Retinal pigment epithelial cell (primary cell): Measurements from ENCODE around the gene KAT8.
"Not testable (repeated sequence)": the region's sequence is repeated elsewhere in the genome, so short reads cannot be mapped to it uniquely, and the experiment has no call there.

Experiments used
- DNase-seq: peaks from one replicate; pipeline ENCODE4 v3.0.0-alpha.2; 2010; ENCODE audit warnings: low read depth
- H3K4me3 ChIP-seq: 2 replicates; pipeline ENCODE4 v1.5.1; 2011; ENCODE audit warnings: mild to moderate bottlenecking, low read length, control low read depth, moderate library complexity
- CTCF ChIP-seq: conservative IDR thresholded peaks from 2 replicates; pipeline ENCODE4 v1.5.1; 2011; ENCODE audit warnings: low read depth, low read length, control low read depth, inconsistent platforms

The KAT8 gene

GRCh38 chr16:31145398-31145990 is 28.0 kb downstream of the KAT8 start:
- TF ChIP-seq CTCF: no peak

GRCh38 chr16:31147574-31147973 is 30.1 kb downstream of the KAT8 start:
- no peak for DNase-seq
- no peak for TF ChIP-seq CTCF
- H3K4me3 ChIP-seq: no peak overlapping the region

More at GRCh38 chr16:31145398-31145990, 28.0 kb downstream of the KAT8 start:
- no peak overlapping the region for H3K4me3 ChIP-seq
- no peak for DNase-seq

- H3K4me3 ChIP-seq: no peak overlapping the region
- TF ChIP-seq CTCF: no peak
- no peak for DNase-seq
Measured at GRCh38 chr16:31148281-31148728, 30.8 kb downstream of the KAT8 start.

GRCh38 chr16:31148896-31149295 is 31.4 kb downstream of the KAT8 start:
- TF ChIP-seq CTCF: no peak
- DNase-seq: no peak
- no peak overlapping the region for H3K4me3 ChIP-seq

- no peak overlapping the region for H3K4me3 ChIP-seq
- DNase-seq: no peak
- TF ChIP-seq CTCF: no peak
Measured at GRCh38 chr16:31149332-31149731, 31.9 kb downstream of the KAT8 start.

- no peak for DNase-seq
- no peak within 1 kb of the TSS for H3K4me3 ChIP-seq
- TF ChIP-seq CTCF: no peak
Measured at GRCh38 chr16:31149894-31150890, 32.7 kb downstream of the KAT8 start, which contains the start of gene PRSS36. Gene PRSS36, minus strand, starts transcription at chr16:31150066. Its CDS starts 31 bp downstream, at chr16:31150035.

- DNase-seq, H3K4me3 ChIP-seq: not testable (repeated sequence)
Measured at GRCh38 chr16:31150976-31151375, 33.5 kb downstream of the KAT8 start.
